ENCODE measurements around the gene RASA2. TPM values are rescaled to one million over a fixed set of nuclear protein-coding genes. Genes with fewer than 3 reads are reported as not detected.

The RASA2 gene
- total RNA-seq, 1 donor: 21.7 TPM

GRCh38 chr3:141525814-141526213 lies 39.0 kb downstream of the RASA2 start:
- H3K79me2 ChIP-seq (ENCODE audit: insufficient read depth, low read length): peaks cover 51% of the 10 kb centered on the region
- DNase-seq (ENCODE audit: insufficient read length, low spot score, missing footprints): no peak

GRCh38 chr3:141526709-141527108 lies 39.9 kb downstream of the RASA2 start:
- Histone ChIP-seq H3K36me3 (ENCODE audit: insufficient read depth, low read length) (peaks cover 6% of the 10 kb centered on the region), H4K20me1 (ENCODE audit: insufficient read depth, low read length) (no peaks in the 10 kb centered on the region), H3K4me2 (ENCODE audit: insufficient read depth, low read length) (no peak overlapping the region), H3K79me2 (ENCODE audit: insufficient read depth, low read length) (peaks cover 47% of the 10 kb centered on the region), H3K27me3 (ENCODE audit: insufficient read depth, low read length) (no peaks in the 10 kb centered on the region), H3K9me3 (ENCODE audit: low read depth, low read length) (no peaks in the 10 kb centered on the region), H2AFZ (ENCODE audit: low read length) (no peak overlapping the region), H3K27ac (ENCODE audit: low read depth, low read length) (no peak overlapping the region), H3K4me3 (ENCODE audit: insufficient read depth, low read length) (no peak overlapping the region), H3K4me1 (ENCODE audit: insufficient read depth, low read length) (peaks cover 38% of the 10 kb centered on the region)
- no peak for DNase-seq (ENCODE audit: insufficient read length, low spot score, missing footprints)
- TF ChIP-seq CTCF (IDR thresholded peaks at IDR 0.05; ENCODE audit: extremely low read depth, low read depth, low read length): no peak

More at GRCh38 chr3:141525814-141526213, 39.0 kb downstream of the RASA2 start:
- Histone ChIP-seq H3K27ac (ENCODE audit: low read depth, low read length) (no peak overlapping the region), H3K4me3 (ENCODE audit: insufficient read depth, low read length) (no peak overlapping the region), H3K27me3 (ENCODE audit: insufficient read depth, low read length) (no peaks in the 10 kb centered on the region), H3K4me2 (ENCODE audit: insufficient read depth, low read length) (no peak overlapping the region), H4K20me1 (ENCODE audit: insufficient read depth, low read length) (no peaks in the 10 kb centered on the region), H2AFZ (ENCODE audit: low read length) (no peak overlapping the region), H3K36me3 (ENCODE audit: insufficient read depth, low read length) (peaks cover 6% of the 10 kb centered on the region), H3K9me3 (ENCODE audit: low read depth, low read length) (no peaks in the 10 kb centered on the region), H3K4me1 (ENCODE audit: insufficient read depth, low read length) (peaks cover 35% of the 10 kb centered on the region)
- no peak for TF ChIP-seq CTCF (IDR thresholded peaks at IDR 0.05; ENCODE audit: extremely low read depth, low read depth, low read length)

- no peak overlapping the region for H3K4me3 ChIP-seq (ENCODE audit: insufficient read depth, low read length)
- peaks cover 8% of the 10 kb centered on the region for H3K36me3 ChIP-seq (ENCODE audit: insufficient read depth, low read length)
- H3K27ac ChIP-seq (ENCODE audit: low read depth, low read length): no peak overlapping the region
- H3K9me3 ChIP-seq (ENCODE audit: low read depth, low read length): no peaks in the 10 kb centered on the region
- H3K4me2 ChIP-seq (ENCODE audit: insufficient read depth, low read length): no peak overlapping the region
- no peak for DNase-seq (ENCODE audit: insufficient read length, low spot score, missing footprints)
- no peaks in the 10 kb centered on the region for H3K27me3 ChIP-seq (ENCODE audit: insufficient read depth, low read length)
- no peak overlapping the region for H2AFZ ChIP-seq (ENCODE audit: low read length)
- peaks cover 30% of the 10 kb centered on the region for H3K4me1 ChIP-seq (ENCODE audit: insufficient read depth, low read length)
- peaks cover 51% of the 10 kb centered on the region for H3K79me2 ChIP-seq (ENCODE audit: insufficient read depth, low read length)
- H4K20me1 ChIP-seq (ENCODE audit: insufficient read depth, low read length): no peaks in the 10 kb centered on the region
- TF ChIP-seq CTCF (IDR thresholded peaks at IDR 0.05; ENCODE audit: extremely low read depth, low read depth, low read length): no peak
Observed at GRCh38 chr3:141528800-141529199, 42.0 kb downstream of the RASA2 start.

- Histone ChIP-seq H3K27me3 (ENCODE audit: insufficient read depth, low read length) (no peaks in the 10 kb centered on the region), H3K4me2 (ENCODE audit: insufficient read depth, low read length) (peak overlapping the region; percentile 25), H4K20me1 (ENCODE audit: insufficient read depth, low read length) (no peaks in the 10 kb centered on the region), H2AFZ (ENCODE audit: low read length) (no peak overlapping the region), H3K27ac (ENCODE audit: low read depth, low read length) (no peak overlapping the region), H3K4me3 (ENCODE audit: insufficient read depth, low read length) (no peak overlapping the region), H3K9me3 (ENCODE audit: low read depth, low read length) (no peaks in the 10 kb centered on the region), H3K79me2 (ENCODE audit: insufficient read depth, low read length) (peaks cover 51% of the 10 kb centered on the region), H3K36me3 (ENCODE audit: insufficient read depth, low read length) (peaks cover 8% of the 10 kb centered on the region), H3K4me1 (ENCODE audit: insufficient read depth, low read length) (peaks cover 25% of the 10 kb centered on the region)
- DNase-seq (ENCODE audit: insufficient read length, low spot score, missing footprints): no peak
- TF ChIP-seq CTCF (IDR thresholded peaks at IDR 0.05; ENCODE audit: extremely low read depth, low read depth, low read length): no peak
Observed at GRCh38 chr3:141529256-141529655, 42.4 kb downstream of the RASA2 start.
